ENCODE measurements around the gene TREML1.

DNA sequence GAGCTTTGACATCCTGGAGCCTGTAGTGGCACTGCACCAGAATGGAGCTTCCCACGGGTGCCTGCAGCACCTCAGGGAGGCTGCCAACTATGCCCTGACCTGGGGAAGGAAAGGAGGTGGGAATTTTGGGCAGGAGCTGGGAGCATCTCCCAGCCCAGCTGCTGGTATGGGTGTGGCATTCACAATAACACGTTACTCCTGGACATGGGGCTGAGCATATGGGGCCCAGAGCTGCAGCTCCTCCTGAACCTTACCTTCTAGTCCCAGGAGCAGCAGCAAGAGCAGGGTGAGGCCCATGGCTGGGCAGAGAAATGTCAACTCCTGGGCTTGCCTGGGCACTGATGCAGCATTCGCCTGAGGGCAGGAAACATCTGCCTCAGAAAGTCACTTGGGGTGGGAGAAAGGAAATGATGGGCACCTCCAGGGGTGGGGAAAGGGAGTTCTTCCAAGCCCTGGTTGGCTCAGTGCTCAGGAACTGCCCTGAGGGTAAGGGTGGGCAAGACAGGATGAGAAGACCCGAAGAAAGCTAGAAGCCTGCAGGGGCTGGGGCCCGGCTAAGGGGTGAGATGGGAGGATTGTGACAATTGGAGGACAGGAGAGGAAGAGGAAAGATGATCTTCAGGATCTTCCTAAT lies at the start of gene TREML1:
- TF ChIP-seq, protein P1, sequence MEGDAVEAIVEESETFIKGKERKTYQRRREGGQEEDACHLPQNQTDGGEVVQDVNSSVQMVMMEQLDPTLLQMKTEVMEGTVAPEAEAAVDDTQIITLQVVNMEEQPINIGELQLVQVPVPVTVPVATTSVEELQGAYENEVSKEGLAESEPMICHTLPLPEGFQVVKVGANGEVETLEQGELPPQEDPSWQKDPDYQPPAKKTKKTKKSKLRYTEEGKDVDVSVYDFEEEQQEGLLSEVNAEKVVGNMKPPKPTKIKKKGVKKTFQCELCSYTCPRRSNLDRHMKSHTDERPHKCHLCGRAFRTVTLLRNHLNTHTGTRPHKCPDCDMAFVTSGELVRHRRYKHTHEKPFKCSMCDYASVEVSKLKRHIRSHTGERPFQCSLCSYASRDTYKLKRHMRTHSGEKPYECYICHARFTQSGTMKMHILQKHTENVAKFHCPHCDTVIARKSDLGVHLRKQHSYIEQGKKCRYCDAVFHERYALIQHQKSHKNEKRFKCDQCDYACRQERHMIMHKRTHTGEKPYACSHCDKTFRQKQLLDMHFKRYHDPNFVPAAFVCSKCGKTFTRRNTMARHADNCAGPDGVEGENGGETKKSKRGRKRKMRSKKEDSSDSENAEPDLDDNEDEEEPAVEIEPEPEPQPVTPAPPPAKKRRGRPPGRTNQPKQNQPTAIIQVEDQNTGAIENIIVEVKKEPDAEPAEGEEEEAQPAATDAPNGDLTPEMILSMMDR (conservative IDR thresholded peaks at IDR 0.05) = no peak
- TF ChIP-seq ZFX (IDR thresholded peaks at IDR 0.05) = no peak
